SK-N-SH (cell line): ENCODE results near the gene TPRX1. TPM values are rescaled to one million over a fixed set of nuclear protein-coding genes. Genes with fewer than 3 reads are reported as not detected.

Experiments used
- CTCF ChIA-PET: fragments of 300-600, 350-600 bp; formaldehyde crosslinking; extraction: SDS; loops from one replicate; lab custom pipeline; 2021; lab: Yijun Ruan, JAX
- POLR2A ChIA-PET: fragments of 350-600 bp; sonication (Branson Sonifier 250); formaldehyde crosslinking; extraction: SDS; loops from one replicate; lab custom pipeline; 2020; ENCODE audit warnings: antibody characterized with exemption, inconsistent platforms; lab: Yijun Ruan, JAX
- DNase-seq: peaks from one replicate; pipeline ENCODE4 v3.0.0; 2012
- H2AFZ ChIP-seq: fragments of 200-600 bp; sonication (generic); 2 replicates; pipeline ENCODE4 v1.8.1; 2016; ENCODE audit warnings: antibody characterized with exemption, mild to moderate bottlenecking, low read depth
- H3F3A ChIP-seq: fragments of 200-600 bp; sonication (generic); replicated peaks from 2 replicates; pipeline ENCODE3; 2016; ENCODE audit warnings: antibody characterized with exemption, mild to moderate bottlenecking; ENCODE audit not compliant: insufficient read depth
- H3K27ac ChIP-seq, 2 experiments: fragments of 200-500 bp in 1 of 2; fragments of 200-600 bp in 1 of 2; sonication (Bioruptor generic) in 1 of 2; sonication (generic), shearing (Covaris generic) in 1 of 2; 2 replicates each; pipeline versions ENCODE4 v1.5.1 to v1.6.1; 2014 to 2016; ENCODE audit warnings: low read depth in 2 of 2, inconsistent platforms in 1 of 2, low read length in 1 of 2, mild to moderate bottlenecking in 1 of 2, mixed read lengths in 1 of 2
- H3K27me3 ChIP-seq: fragments of 200-600 bp; sonication (generic), shearing (Covaris generic); 2 replicates; pipeline ENCODE4 v1.6.1; 2016; ENCODE audit warnings: mixed run types; ENCODE audit not compliant: insufficient read depth
- H3K36me3 ChIP-seq, 2 experiments: fragments of 200-500 bp in 1 of 2; fragments of 200-600 bp in 1 of 2; sonication (Bioruptor generic) in 1 of 2; sonication (generic) in 1 of 2; replicated peaks in 1 of 2; 2 replicates each; pipeline versions ENCODE3 to v1.5.1; 2014 to 2016; ENCODE audit warnings: low read length in 1 of 2, mild to moderate bottlenecking in 1 of 2; ENCODE audit not compliant: insufficient read depth in 2 of 2, control insufficient read depth in 1 of 2
- H3K4me1 ChIP-seq, 2 experiments: fragments of 200-500 bp in 1 of 2; fragments of 200-600 bp in 1 of 2; sonication (Bioruptor generic) in 1 of 2; sonication (generic), shearing (Covaris generic) in 1 of 2; 2 replicates each; pipeline versions ENCODE4 v1.5.1 to v1.6.1; 2014 to 2016; ENCODE audit warnings: low read depth in 1 of 2, low read length in 1 of 2, mixed run types in 1 of 2; ENCODE audit not compliant: insufficient read depth in 2 of 2, control insufficient read depth in 1 of 2
- H3K4me2 ChIP-seq: fragments of 200-600 bp; sonication (generic), shearing (Covaris generic); 2 replicates; pipeline ENCODE4 v1.6.1; 2017; ENCODE audit warnings: mixed run types
- H3K4me3 ChIP-seq, 2 experiments: fragments of 200-500 bp in 1 of 2; fragments of 200-600 bp in 1 of 2; sonication (Bioruptor generic) in 1 of 2; sonication (generic), shearing (Covaris generic) in 1 of 2; 2 replicates each; pipeline versions ENCODE4 v1.5.1 to v1.8.1; 2014 to 2016; ENCODE audit warnings: low read depth in 2 of 2, inconsistent platforms in 1 of 2, low read length in 1 of 2, mild to moderate bottlenecking in 1 of 2, mixed read lengths in 1 of 2, moderate library complexity in 1 of 2
- H3K79me2 ChIP-seq: fragments of 200-600 bp; sonication (generic); 2 replicates; pipeline ENCODE4 v1.8.1; 2017; ENCODE audit warnings: mild to moderate bottlenecking; ENCODE audit not compliant: insufficient read depth
- H3K9ac ChIP-seq: fragments of 200-600 bp; sonication (generic); 2 replicates; pipeline ENCODE4 v1.6.1; 2017; ENCODE audit warnings: mixed run types
- H3K9me2 ChIP-seq: fragments of 200-600 bp; sonication (generic); 2 replicates; pipeline ENCODE4 v1.6.1; 2017; ENCODE audit warnings: mixed run types
- H3K9me3 ChIP-seq: fragments of 200-600 bp; sonication (generic); 2 replicates; pipeline ENCODE4 v1.6.1; 2017; ENCODE audit warnings: mixed run types, mild to moderate bottlenecking, moderate library complexity
- H4K20me1 ChIP-seq: fragments of 200-600 bp; sonication (generic); 2 replicates; pipeline ENCODE4 v1.6.1; 2017; ENCODE audit warnings: mild to moderate bottlenecking, mixed run types; ENCODE audit not compliant: insufficient read depth
- ELF1 ChIP-seq: IDR thresholded peaks from 2 replicates; pipeline ENCODE4 v1.4.0; 2012
- EP300 ChIP-seq, 2 experiments: IDR thresholded peaks; 2 replicates each; pipeline versions ENCODE4 v1.4.0 to v1.6.1; 2012; ENCODE audit warnings: borderline replicate concordance in 1 of 2, low read depth in 1 of 2, low read length in 1 of 2
- EZH2phosphoT487 ChIP-seq: fragments of 200-600 bp; sonication (generic); IDR thresholded peaks from 2 replicates; pipeline ENCODE4 v1.6.1; 2017; ENCODE audit warnings: low read depth, mixed run types, mild to moderate bottlenecking, antibody characterized with exemption, moderate library complexity, borderline replicate concordance
- FOXM1 ChIP-seq: IDR thresholded peaks from 2 replicates; pipeline ENCODE4 v1.4.0; 2012; ENCODE audit warnings: low read depth, mild to moderate bottlenecking
- GABPA ChIP-seq: IDR thresholded peaks from 2 replicates; pipeline ENCODE4 v1.4.0; 2012; ENCODE audit warnings: low read depth, mild to moderate bottlenecking
- JUND ChIP-seq: IDR thresholded peaks from 2 replicates; pipeline ENCODE4 v1.4.0; 2012
- MXI1 ChIP-seq: IDR thresholded peaks from 2 replicates; pipeline ENCODE4 v1.6.1; 2012; ENCODE audit warnings: mild to moderate bottlenecking, low read depth, low read length, improper control_type of control experiment
- POLR2AphosphoS5 ChIP-seq: IDR thresholded peaks from 2 replicates; pipeline ENCODE4 v1.6.1; 2012; ENCODE audit warnings: low read depth, low read length
- RAD21 ChIP-seq: IDR thresholded peaks from 2 replicates; pipeline ENCODE4 v1.6.1; 2012; ENCODE audit warnings: mild to moderate bottlenecking, low read length
- TAF1 ChIP-seq: IDR thresholded peaks from 2 replicates; pipeline ENCODE4 v1.6.1; 2012; ENCODE audit warnings: low read depth, mild to moderate bottlenecking, low read length, moderate library complexity, borderline replicate concordance
- TCF12 ChIP-seq: IDR thresholded peaks from 2 replicates; pipeline ENCODE4 v1.4.0; 2012
- YY1 ChIP-seq: IDR thresholded peaks from 2 replicates; pipeline ENCODE4 v1.4.0; 2012; ENCODE audit warnings: low read depth, mild to moderate bottlenecking
- WGBS: methylation state at CpG from one replicate; pipeline ENCODE4 v1.1.6; 2017; ENCODE audit warnings: low lambda C conversion rate; 5-methylcytosine and 5-hydroxymethylcytosine counted together
- polyA plus RNA-seq, 3 experiments: library from polyadenylated mRNA; depleted of rRNA; stranded (reverse); fragments of >200 nt; gene quantifications; 2 replicates each; pipeline ENCODE4 v1.2.3, GENCODE V29; 2012
- TF ChIP-seq, protein P1 (sequence below): IDR thresholded peaks from 2 replicates; pipeline ENCODE4 v1.4.0; 2012; ENCODE audit warnings: low read depth
- TF ChIP-seq, protein P2 (sequence below): IDR thresholded peaks from 2 replicates; pipeline ENCODE4; 2012

The TPRX1 gene
- polyA plus RNA-seq, 1 of the 3 experiments (the other 2 are of a cell fraction) = not detected

DNA sequence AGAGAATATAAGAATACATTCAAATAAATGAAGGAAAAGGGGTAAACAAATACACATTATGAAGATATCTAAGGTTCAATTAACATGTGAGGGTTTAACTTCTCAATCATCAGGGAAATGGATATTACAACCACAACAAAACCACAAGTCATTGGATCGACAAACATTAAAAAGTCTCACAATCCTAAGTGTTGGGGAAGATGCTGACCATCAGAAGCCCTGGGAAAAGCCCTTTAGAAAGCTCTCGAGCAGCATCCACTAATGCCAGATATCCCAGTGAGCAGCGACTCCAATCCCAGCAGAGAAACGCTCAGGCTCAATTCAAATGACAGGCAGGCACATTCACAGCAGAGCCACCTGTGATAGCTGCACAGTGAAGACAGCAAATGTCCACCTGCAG is 3.1 kb downstream of the TPRX1 start:
- H3K9me2 ChIP-seq = no peaks in the 10 kb centered on the region
- no peak overlapping the region for H3K27ac ChIP-seq
- H2AFZ ChIP-seq = no peak overlapping the region
- H3K27me3 ChIP-seq = peaks cover 8% of the 10 kb centered on the region
- no peak overlapping the region for H3K4me3 ChIP-seq
- POLR2A ChIA-PET = no interaction called here
- DNase-seq = no peak
- TF ChIP-seq, protein P1, sequence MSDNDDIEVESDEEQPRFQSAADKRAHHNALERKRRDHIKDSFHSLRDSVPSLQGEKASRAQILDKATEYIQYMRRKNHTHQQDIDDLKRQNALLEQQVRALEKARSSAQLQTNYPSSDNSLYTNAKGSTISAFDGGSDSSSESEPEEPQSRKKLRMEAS = no peak
- TF ChIP-seq TAF1 (no peak), POLR2AphosphoS5 (no peak), RAD21 (no peak), YY1 (no peak), GABPA (no peak), JUND (no peak), TCF12 (no peak), FOXM1 (no peak), EP300 (IDR thresholded peaks at IDR 0.05; ENCODE audit: borderline replicate concordance in 1 of 2, low read depth in 1 of 2, low read length in 1 of 2) (no peak)
- TF ChIP-seq, protein P2, sequence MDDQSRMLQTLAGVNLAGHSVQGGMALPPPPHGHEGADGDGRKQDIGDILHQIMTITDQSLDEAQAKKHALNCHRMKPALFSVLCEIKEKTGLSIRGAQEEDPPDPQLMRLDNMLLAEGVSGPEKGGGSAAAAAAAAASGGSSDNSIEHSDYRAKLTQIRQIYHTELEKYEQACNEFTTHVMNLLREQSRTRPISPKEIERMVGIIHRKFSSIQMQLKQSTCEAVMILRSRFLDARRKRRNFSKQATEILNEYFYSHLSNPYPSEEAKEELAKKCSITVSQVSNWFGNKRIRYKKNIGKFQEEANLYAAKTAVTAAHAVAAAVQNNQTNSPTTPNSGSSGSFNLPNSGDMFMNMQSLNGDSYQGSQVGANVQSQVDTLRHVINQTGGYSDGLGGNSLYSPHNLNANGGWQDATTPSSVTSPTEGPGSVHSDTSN = no peak
- TF ChIP-seq, all 33 proteins: peak for 0
- Histone ChIP-seq H3K9me3 (no peaks in the 10 kb centered on the region), H4K20me1 (no peaks in the 10 kb centered on the region), H3K79me2 (no peaks in the 10 kb centered on the region), H3K9ac (no peak overlapping the region), H3K4me2 (no peak overlapping the region), H3K36me3 (no peaks in the 10 kb centered on the region), H3F3A (no peaks in the 10 kb centered on the region), H3K4me1 (no peaks in the 10 kb centered on the region)
- CTCF ChIA-PET = no interaction called here
- WGBS = 62% methylated on average over 4 of the region's 4 CpGs

DNA sequence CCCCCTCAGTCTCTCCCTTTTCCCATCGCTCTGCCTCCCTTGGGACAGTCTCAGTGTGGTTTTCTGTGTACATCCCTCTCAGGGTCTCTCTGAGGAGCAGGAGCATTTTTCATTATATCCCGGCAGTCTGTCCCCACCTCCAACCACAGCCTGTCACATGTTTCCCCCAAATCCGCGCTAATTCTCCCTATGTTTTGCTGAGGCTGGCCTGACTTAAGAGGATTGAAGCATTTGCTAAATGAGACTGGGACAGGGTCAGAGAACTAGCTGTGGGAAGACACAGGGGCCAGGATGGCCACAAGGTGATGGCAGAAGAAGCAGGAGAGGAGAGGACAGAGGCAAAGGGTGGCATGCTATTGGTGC is 5.5 kb downstream of the TPRX1 start:
- H3K27me3 ChIP-seq = no peaks in the 10 kb centered on the region
- no peaks in the 10 kb centered on the region for H3K4me1 ChIP-seq
- H3F3A ChIP-seq = no peaks in the 10 kb centered on the region
- no peaks in the 10 kb centered on the region for H3K79me2 ChIP-seq
- no peak for DNase-seq
- H3K36me3 ChIP-seq = no peaks in the 10 kb centered on the region
- no peak overlapping the region for H2AFZ ChIP-seq
- H3K27ac ChIP-seq = no peak overlapping the region
- H3K9me2 ChIP-seq = no peaks in the 10 kb centered on the region
- CTCF ChIA-PET = interaction anchor here (0.7 to 1.3 kb wide), 2 partner anchors 9 to 70 kb away, joined by 3 to 4 read pairs; no protein-coding TSS in a partner anchor
- H4K20me1 ChIP-seq = no peaks in the 10 kb centered on the region
- TF ChIP-seq EP300 (IDR thresholded peaks at IDR 0.05; ENCODE audit: borderline replicate concordance in 1 of 2, low read depth in 1 of 2, low read length in 1 of 2) (no peak), EZH2phosphoT487 (no peak), MXI1 (no peak), ELF1 (no peak), TCF12 (no peak)
- TF ChIP-seq, protein P1 = no peak
- H3K4me3 ChIP-seq = no peak overlapping the region
- POLR2A ChIA-PET = no interaction called here
- 53% methylated on average over 4 of the region's 4 CpGs for WGBS
- no peaks in the 10 kb centered on the region for H3K9me3 ChIP-seq
- H3K9ac ChIP-seq = no peak overlapping the region
- H3K4me2 ChIP-seq = no peak overlapping the region
